Lung (tissue), 12 donors: ENCODE results near the gene TNFRSF12A. TPM values are rescaled to one million over a fixed set of nuclear protein-coding genes. Genes with fewer than 3 reads are reported as not detected.

Source experiments
- ATAC-seq: fragments of 200-7000 bp; cut with Tn5 transposase; one replicate; pipeline ENCODE4 v1.9.1; 2020; ENCODE audit warnings: moderate number of reproducible peaks; ENCODE audit not compliant: insufficient read depth, low FRiP score
- DNase-seq, 3 donors: peaks; one replicate each; pipeline ENCODE4 v3.0.0-alpha.2; 2013 to 2017
- H3K27ac ChIP-seq, 2 donors: one replicate each; pipeline ENCODE4 v1.5.1; 2013; ENCODE audit warnings: mild to moderate bottlenecking in 2 of 2, moderate library complexity in 2 of 2, control low read depth in 1 of 2, inconsistent platforms in 1 of 2, low read depth in 1 of 2, low read length in 1 of 2
- H3K27me3 ChIP-seq, 3 donors: one replicate each; pipeline ENCODE4 v1.5.1; 2013; ENCODE audit warnings: low read length in 2 of 3; ENCODE audit not compliant: control insufficient read depth in 3 of 3, insufficient read depth in 3 of 3
- H3K36me3 ChIP-seq, 4 donors: one replicate each; pipeline ENCODE4 v1.5.1; 2013; ENCODE audit warnings: low read length in 4 of 4, mild to moderate bottlenecking in 1 of 4, moderate library complexity in 1 of 4; ENCODE audit not compliant: control insufficient read depth in 4 of 4, insufficient read depth in 4 of 4
- H3K4me1 ChIP-seq, 5 donors: one replicate each; pipeline ENCODE4 v1.5.1; 2013; ENCODE audit warnings: low read length in 5 of 5, mild to moderate bottlenecking in 2 of 5, moderate library complexity in 1 of 5; ENCODE audit not compliant: control insufficient read depth in 5 of 5, insufficient read depth in 5 of 5
- H3K4me3 ChIP-seq: one replicate; pipeline ENCODE4 v1.5.1; 2013; ENCODE audit warnings: mild to moderate bottlenecking, control low read depth, moderate library complexity
- H3K9ac ChIP-seq, 2 donors: one replicate each; pipeline ENCODE4 v1.5.1; 2013; ENCODE audit warnings: low read length in 2 of 2, control low read depth in 1 of 2; ENCODE audit not compliant: insufficient read depth in 1 of 2
- H3K9me3 ChIP-seq, 4 donors: one replicate each; pipeline ENCODE4 v1.5.1; 2013; ENCODE audit warnings: low read length in 3 of 4, mild to moderate bottlenecking in 1 of 4, moderate library complexity in 1 of 4; ENCODE audit not compliant: control insufficient read depth in 4 of 4, insufficient read depth in 3 of 4
- CTCF ChIP-seq: IDR thresholded peaks from 2 replicates; pipeline ENCODE4 v1.5.1; 2012; ENCODE audit warnings: mild to moderate bottlenecking; ENCODE audit errors: control extremely low read depth, extremely low read depth
- WGBS, 2 donors: extraction: QIAGEN DNeasy Blood & Tissue Kit; methylation state at CpG; one replicate each; pipeline ENCODE4 v1.1.7; 2013; 5-methylcytosine and 5-hydroxymethylcytosine counted together
- polyA plus RNA-seq, 2 donors: library from polyadenylated mRNA; stranded (reverse); fragments of 200-250 nt; gene quantifications; one replicate each; pipeline ENCODE4 v1.2.1, GENCODE V29; 2013
- total RNA-seq, 2 donors: library from RNA; depleted of rRNA in 1 of 2; stranded (reverse); fragments of >200 nt in 1 of 2; gene quantifications; one replicate each; pipeline ENCODE4 v1.2.1, GENCODE V29; 2014 to 2021
- donor health status: control.
- donor health status: control.
- donor health status: Bipolar disorder and iron deficiency.
- donor health status: healthy.
- donor health status: DM: yes; HTN: yes; CAD: no.

The TNFRSF12A gene
- total and polyA plus RNA-seq, 4 donors, result 19.1 to 192 (median 119) TPM

GRCh38 chr16:3063625-3064386 lies 43.6 kb downstream of the TNFRSF12A start:
- 95 to 96% methylated on average over 8 of the region's 8 CpGs for WGBS, 2 donors
- no peak overlapping the region for H3K27ac ChIP-seq
- H3K4me3 ChIP-seq, result no peak overlapping the region
- ATAC-seq (no peak), DNase-seq (no peak)
- H3K9me3 ChIP-seq, result no peaks in the 10 kb centered on the region
- H3K4me1 ChIP-seq, result peaks cover 2 to 26% (median 7%) of the 10 kb centered on the region in 5 donors
- H3K9ac ChIP-seq, result no peak overlapping the region
- no peak for TF ChIP-seq CTCF
- H3K36me3 ChIP-seq, result peaks cover 0 to 10% (median 0%) of the 10 kb centered on the region in 4 donors
- H3K27me3 ChIP-seq, result no peaks in the 10 kb centered on the region

- ATAC-seq, result peak; percentile 70
- WGBS, 2 donors, result 38 to 63% methylated on average over 13 of the region's 13 CpGs
- no peaks in the 10 kb centered on the region for H3K27me3 ChIP-seq
- H3K9me3 ChIP-seq, result no peaks in the 10 kb centered on the region
- DNase-seq, result peak; percentile 45 to 63 (median 46)
- H3K4me3 ChIP-seq, result peak within 1 kb of the TSS; percentile 71
- H3K4me1 ChIP-seq, result peaks cover 0 to 22% (median under 1%) of the 10 kb centered on the region in 5 donors
- TF ChIP-seq CTCF, result no peak
- peaks cover 0 to 17% (median 0%) of the 10 kb centered on the region in 4 donors for H3K36me3 ChIP-seq
- peak within 1 kb of the TSS; percentile 67 to 72 for H3K27ac ChIP-seq
- no peak within 1 kb of the TSS for H3K9ac ChIP-seq
These were observed 45.0 kb downstream of the TNFRSF12A start, which contains the start of gene IL32 for GRCh38 chr16:3065069-3065741. Gene IL32, plus strand, starts transcription at chr16:3065640. Its CDS starts 172 bp downstream, at chr16:3065812.

GRCh38 chr16:3065742-3066439 lies 45.7 kb downstream of the TNFRSF12A start:
- H3K9ac ChIP-seq, result no peak overlapping the region
- H3K4me3 ChIP-seq, result peak overlapping the region; percentile 71
- peaks cover 0 to 17% (median 0%) of the 10 kb centered on the region in 4 donors for H3K36me3 ChIP-seq
- ATAC-seq (peak; percentile 5), DNase-seq (no peak)
- H3K27ac ChIP-seq, result peak overlapping the region; percentile 67 to 72
- H3K27me3 ChIP-seq, result no peaks in the 10 kb centered on the region
- no peak for TF ChIP-seq CTCF
- WGBS, 2 donors, result 54 to 70% methylated on average over 25 to 26 of the region's 26 CpGs
- H3K9me3 ChIP-seq, result no peaks in the 10 kb centered on the region
- peaks cover 0 to 22% (median 0%) of the 10 kb centered on the region in 5 donors for H3K4me1 ChIP-seq
